GM21717 (cell line): ENCODE data around the gene CPNE1.

ENCODE experiments used
- ATAC-seq: cut with Tn5 transposase; IDR thresholded peaks from one replicate; pipeline ENCODE4 v1.9.1; 2021; ENCODE audit warnings: mild to moderate bottlenecking, moderate library complexity; ENCODE audit not compliant: unreplicated experiment

Gene CPNE1

GRCh38 chr20:35654415-35654814, 10.3 kb downstream of the CPNE1 start:
- ATAC-seq, result no peak

GRCh38 chr20:35653893-35654292, 10.8 kb downstream of the CPNE1 start:
- ATAC-seq, result no peak

- no peak for ATAC-seq
Observed at GRCh38 chr20:35653430-35653734, 11.3 kb downstream of the CPNE1 start.

- ATAC-seq, result no peak
Observed at GRCh38 chr20:35652641-35653429, 11.9 kb downstream of the CPNE1 start.

- no peak for ATAC-seq
Observed at GRCh38 chr20:35651958-35652357, 12.7 kb downstream of the CPNE1 start.

- no peak for ATAC-seq
Observed at GRCh38 chr20:35650632-35651031, 14.1 kb downstream of the CPNE1 start.

GRCh38 chr20:35648836-35649235, 15.9 kb downstream of the CPNE1 start:
- no peak for ATAC-seq

- no peak for ATAC-seq
Observed at GRCh38 chr20:35644806-35645205, 19.9 kb downstream of the CPNE1 start.

- ATAC-seq, result no peak
Observed at GRCh38 chr20:35643045-35643444, 21.7 kb downstream of the CPNE1 start.

GRCh38 chr20:35641743-35642142, 23.0 kb downstream of the CPNE1 start:
- no peak for ATAC-seq

GRCh38 chr20:35640724-35641123, 24.0 kb downstream of the CPNE1 start:
- no peak for ATAC-seq

- ATAC-seq, result no peak
Observed at GRCh38 chr20:35638751-35639150, 25.9 kb downstream of the CPNE1 start.

- no peak for ATAC-seq
Observed at GRCh38 chr20:35637276-35637675, 27.4 kb downstream of the CPNE1 start.

- no peak for ATAC-seq
Observed at GRCh38 chr20:35636095-35636494, 28.6 kb downstream of the CPNE1 start.

- ATAC-seq, result no peak
Observed at GRCh38 chr20:35635652-35636051, 29.0 kb downstream of the CPNE1 start.

- ATAC-seq, result no peak
Observed at GRCh38 chr20:35632539-35633115, 32.1 kb downstream of the CPNE1 start.

GRCh38 chr20:35630636-35631035, 34.1 kb downstream of the CPNE1 start:
- ATAC-seq, result no peak

GRCh38 chr20:35629427-35630145, 35.1 kb downstream of the CPNE1 start:
- ATAC-seq, result no peak

GRCh38 chr20:35627121-35627520, 37.6 kb downstream of the CPNE1 start:
- ATAC-seq, result no peak

GRCh38 chr20:35626386-35627001, 38.2 kb downstream of the CPNE1 start:
- ATAC-seq, result no peak

- ATAC-seq, result no peak
Observed at GRCh38 chr20:35625584-35626385, 38.9 kb downstream of the CPNE1 start.
